Neuronal stem cell (in vitro differentiated cells): Measurements from ENCODE around the gene RMP24.

Source experiments
- DNase-seq: peaks from one replicate; pipeline ENCODE4 v3.0.0-alpha.2; 2013; ENCODE audit warnings: low spot score
- H2AFZ ChIP-seq: one replicate; pipeline ENCODE4 v1.6.1; 2013; ENCODE audit warnings: mild to moderate bottlenecking, low read length, inconsistent platforms
- H2AK5ac ChIP-seq: 2 replicates; pipeline ENCODE4 v1.6.1; 2013; ENCODE audit warnings: low read depth, mild to moderate bottlenecking, inconsistent platforms, low read length, moderate library complexity, mixed read lengths
- H2BK120ac ChIP-seq: 2 replicates; pipeline ENCODE4 v1.6.1; 2013; ENCODE audit warnings: low read depth, mild to moderate bottlenecking, inconsistent platforms, low read length, moderate library complexity, mixed read lengths
- H2BK12ac ChIP-seq: one replicate; pipeline ENCODE4 v1.6.1; 2013; ENCODE audit warnings: low read length, inconsistent platforms
- H2BK15ac ChIP-seq: 2 replicates; pipeline ENCODE4 v1.6.1; 2013; ENCODE audit warnings: mild to moderate bottlenecking, low read length, inconsistent platforms, mixed read lengths
- H2BK5ac ChIP-seq: one replicate; pipeline ENCODE4 v1.6.1; 2013; ENCODE audit warnings: inconsistent platforms, mild to moderate bottlenecking, low read length, moderate library complexity
- H3K14ac ChIP-seq: one replicate; pipeline ENCODE4 v1.6.1; 2013; ENCODE audit warnings: low read length, inconsistent platforms
- H3K18ac ChIP-seq: 2 replicates; pipeline ENCODE4 v1.6.1; 2013; ENCODE audit warnings: low read length, inconsistent platforms
- H3K23ac ChIP-seq: 2 replicates; pipeline ENCODE4 v1.6.1; 2013; ENCODE audit warnings: low read depth, mild to moderate bottlenecking, mixed read lengths, low read length, inconsistent platforms; ENCODE audit not compliant: poor library complexity
- H3K27ac ChIP-seq: replicated peaks from 3 replicates; pipeline ENCODE4 v1.5.1; 2013; ENCODE audit warnings: low read length, inconsistent platforms
- H3K27me3 ChIP-seq, 3 experiments: 2 replicates each; pipeline ENCODE4 v1.6.1; 2013; ENCODE audit warnings: low read length in 3 of 3, mild to moderate bottlenecking in 2 of 3, inconsistent platforms in 1 of 3, low read depth in 1 of 3, mixed read lengths in 1 of 3, moderate library complexity in 1 of 3; ENCODE audit not compliant: control insufficient read depth in 3 of 3, insufficient read depth in 3 of 3
- H3K36me3 ChIP-seq, 2 donors: replicated peaks in 1 of 2; 2 replicates each; pipeline ENCODE4 v1.6.1; 2013; ENCODE audit warnings: low read length in 2 of 2; ENCODE audit not compliant: control insufficient read depth in 2 of 2, insufficient read depth in 2 of 2
- H3K4ac ChIP-seq: 2 replicates; pipeline ENCODE4 v1.6.1; 2013; ENCODE audit warnings: inconsistent platforms, mild to moderate bottlenecking, low read length, moderate library complexity
- H3K4me1 ChIP-seq, 2 donors: 1 replicate in 1 of 2; 2 replicates in 1 of 2; pipeline ENCODE4 v1.6.1; 2013; ENCODE audit warnings: low read length in 2 of 2, low read depth in 1 of 2; ENCODE audit not compliant: control insufficient read depth in 2 of 2, insufficient read depth in 1 of 2
- H3K4me2 ChIP-seq: one replicate; pipeline ENCODE4 v1.6.1; 2013; ENCODE audit warnings: mild to moderate bottlenecking, low read length, inconsistent platforms; ENCODE audit not compliant: insufficient read depth, poor library complexity, severe bottlenecking
- H3K4me3 ChIP-seq, 2 donors: 2 replicates each; pipeline ENCODE4 v1.5.1; 2013; ENCODE audit warnings: low read length in 2 of 2, mild to moderate bottlenecking in 2 of 2, inconsistent platforms in 1 of 2, moderate library complexity in 1 of 2
- H3K79me1 ChIP-seq: one replicate; pipeline ENCODE4 v1.6.1; 2013; ENCODE audit warnings: low read depth, mild to moderate bottlenecking, inconsistent platforms, low read length, moderate library complexity
- H3K9ac ChIP-seq: one replicate; pipeline ENCODE4 v1.6.1; 2013; ENCODE audit warnings: mild to moderate bottlenecking, low read depth, low read length, inconsistent platforms; ENCODE audit not compliant: poor library complexity
- H3K9me3 ChIP-seq, 2 donors: replicated peaks in 1 of 2; 2 replicates each; pipeline versions ENCODE3 to v1.6.1; 2013; ENCODE audit warnings: low read length in 2 of 2, mild to moderate bottlenecking in 2 of 2, inconsistent platforms in 1 of 2, low read depth in 1 of 2, mixed read lengths in 1 of 2, moderate library complexity in 1 of 2; ENCODE audit not compliant: control insufficient read depth in 2 of 2, insufficient read depth in 1 of 2
- H4K8ac ChIP-seq: one replicate; pipeline ENCODE4 v1.6.1; 2013; ENCODE audit warnings: low read depth, mild to moderate bottlenecking, inconsistent platforms, low read length, moderate library complexity
- H4K91ac ChIP-seq: one replicate; pipeline ENCODE4 v1.6.1; 2013; ENCODE audit warnings: low read length, low read depth, mild to moderate bottlenecking, inconsistent platforms; ENCODE audit not compliant: poor library complexity
- WGBS, 2 donors: extraction: QIAGEN DNeasy Blood & Tissue Kit; methylation state at CpG; one replicate each; pipeline ENCODE4 v1.1.7; 2013; ENCODE audit warnings: missing lambda C conversion rate in 2 of 2, mixed read lengths in 1 of 2; ENCODE audit not compliant: insufficient read length in 2 of 2, insufficient replicate concordance in 1 of 2; ENCODE audit errors: extremely low coverage in 2 of 2; 5-methylcytosine and 5-hydroxymethylcytosine counted together

Gene RMP24

GRCh38 chr18:35942133-35942532 lies 30.3 kb upstream of the RMP24 start:
- no peaks in the 10 kb centered on the region for H3K79me1 ChIP-seq
- no peak overlapping the region for H3K9ac ChIP-seq
- H4K8ac ChIP-seq: no peak overlapping the region
- H3K27me3 ChIP-seq: peaks cover 0 to 23% (median 0%) of the 10 kb centered on the region in 3 experiments
- no peak overlapping the region for H2BK120ac ChIP-seq
- no peak overlapping the region for H2AK5ac ChIP-seq
- no peak overlapping the region for H3K27ac ChIP-seq
- no peak overlapping the region for H2AFZ ChIP-seq
- no peak overlapping the region for H3K4me3 ChIP-seq
- H3K9me3 ChIP-seq: no peaks in the 10 kb centered on the region
- no peak overlapping the region for H2BK5ac ChIP-seq
- H2BK15ac ChIP-seq: no peak overlapping the region
- H3K14ac ChIP-seq: no peak overlapping the region
- H3K36me3 ChIP-seq: no peaks in the 10 kb centered on the region
- no peak overlapping the region for H3K4ac ChIP-seq
- H3K4me2 ChIP-seq: no peak overlapping the region
- H3K18ac ChIP-seq: peak overlapping the region; percentile 42
- H3K4me1 ChIP-seq: peaks cover 0 to 2% of the 10 kb centered on the region in 2 donors
- H2BK12ac ChIP-seq: no peak overlapping the region
- H3K23ac ChIP-seq: no peak overlapping the region
- H4K91ac ChIP-seq: no peak overlapping the region
- no peak for DNase-seq

- Histone ChIP-seq H3K18ac (no peak overlapping the region), H3K9ac (no peak overlapping the region), H3K14ac (no peak overlapping the region), H2AK5ac (no peak overlapping the region), H4K91ac (no peak overlapping the region), H3K36me3 (no peaks in the 10 kb centered on the region), H3K4me3 (no peak overlapping the region), H2AFZ (no peak overlapping the region), H3K27ac (no peak overlapping the region), H4K8ac (no peak overlapping the region), H3K79me1 (no peaks in the 10 kb centered on the region), H2BK120ac (no peak overlapping the region), H2BK12ac (no peak overlapping the region), H3K9me3 (no peaks in the 10 kb centered on the region), H3K4ac (no peak overlapping the region), H2BK15ac (no peak overlapping the region), H3K4me1 (peaks cover 0 to 2% of the 10 kb centered on the region in 2 donors), H3K4me2 (no peak overlapping the region), H3K23ac (no peak overlapping the region), H2BK5ac (no peak overlapping the region), H3K27me3 (peaks cover 0 to 24% (median 0%) of the 10 kb centered on the region in 3 experiments)
- WGBS, 2 donors: no CpG with 5 or more reads among the region's 6 CpGs
- no peak for DNase-seq
Measured at GRCh38 chr18:35942661-35943060, 29.8 kb upstream of the RMP24 start.

GRCh38 chr18:35948080-35948479 lies 24.4 kb upstream of the RMP24 start:
- Histone ChIP-seq H3K23ac (no peak overlapping the region), H3K4ac (no peak overlapping the region), H3K27me3 (peaks cover 0 to 40% (median 10%) of the 10 kb centered on the region in 3 experiments), H3K79me1 (no peaks in the 10 kb centered on the region), H3K9me3 (no peaks in the 10 kb centered on the region), H3K14ac (no peak overlapping the region), H3K4me1 (no peaks in the 10 kb centered on the region), H2AFZ (no peak overlapping the region), H3K4me2 (no peak overlapping the region), H2AK5ac (no peak overlapping the region), H3K9ac (no peak overlapping the region), H2BK15ac (no peak overlapping the region), H4K8ac (no peak overlapping the region), H3K27ac (no peak overlapping the region), H2BK120ac (no peak overlapping the region), H2BK12ac (no peak overlapping the region), H3K36me3 (no peaks in the 10 kb centered on the region), H4K91ac (no peak overlapping the region), H3K18ac (no peak overlapping the region), H3K4me3 (no peak overlapping the region), H2BK5ac (no peak overlapping the region)
- WGBS, 2 donors: no CpG with 5 or more reads among the region's 3 CpGs
- no peak for DNase-seq

GRCh38 chr18:35949090-35949489 lies 23.4 kb upstream of the RMP24 start:
- Histone ChIP-seq H3K14ac (no peak overlapping the region), H2BK120ac (no peak overlapping the region), H2BK5ac (no peak overlapping the region), H3K9ac (no peak overlapping the region), H2AFZ (no peak overlapping the region), H3K4me1 (no peaks in the 10 kb centered on the region), H3K27me3 (peaks cover 0 to 40% (median 10%) of the 10 kb centered on the region in 3 experiments), H3K36me3 (no peaks in the 10 kb centered on the region), H2BK15ac (no peak overlapping the region), H4K8ac (no peak overlapping the region), H3K4ac (no peak overlapping the region), H3K9me3 (no peaks in the 10 kb centered on the region), H3K4me3 (no peak overlapping the region), H2AK5ac (no peak overlapping the region), H3K27ac (no peak overlapping the region), H2BK12ac (no peak overlapping the region), H3K79me1 (no peaks in the 10 kb centered on the region), H3K23ac (no peak overlapping the region), H4K91ac (no peak overlapping the region), H3K4me2 (no peak overlapping the region), H3K18ac (no peak overlapping the region)
- WGBS, 2 donors: no CpG with 5 or more reads among the region's 6 CpGs
- no peak for DNase-seq
